Trophoblast cell (in vitro differentiated cells and primary cell): Measurements from ENCODE around the gene TMEM91.

Source experiments
- DNase-seq, 2 donors: peaks; one replicate each; pipeline ENCODE4 v3.0.0-alpha.2; 2016
- H2AFZ ChIP-seq: 2 replicates; pipeline ENCODE4 v1.6.1; 2013; ENCODE audit warnings: low read length, moderate library complexity, mild to moderate bottlenecking; ENCODE audit not compliant: insufficient read depth, poor library complexity
- H2AK5ac ChIP-seq: 2 replicates; pipeline ENCODE4 v1.6.1; 2013; ENCODE audit warnings: mild to moderate bottlenecking, low read length
- H2BK120ac ChIP-seq: 2 replicates; pipeline ENCODE4 v1.6.1; 2013; ENCODE audit warnings: low read length, mild to moderate bottlenecking, moderate library complexity; ENCODE audit not compliant: insufficient read depth, poor library complexity
- H2BK12ac ChIP-seq: 2 replicates; pipeline ENCODE4 v1.6.1; 2013; ENCODE audit warnings: mild to moderate bottlenecking, low read length, moderate library complexity
- H2BK5ac ChIP-seq: 2 replicates; pipeline ENCODE4 v1.6.1; 2013; ENCODE audit warnings: low read length, low read depth, moderate library complexity, mild to moderate bottlenecking; ENCODE audit not compliant: poor library complexity
- H3K14ac ChIP-seq: 2 replicates; pipeline ENCODE4 v1.6.1; 2013; ENCODE audit warnings: mild to moderate bottlenecking, low read length
- H3K18ac ChIP-seq: 2 replicates; pipeline ENCODE4 v1.6.1; 2013; ENCODE audit warnings: mild to moderate bottlenecking, low read length
- H3K23ac ChIP-seq: 2 replicates; pipeline ENCODE4 v1.6.1; 2013; ENCODE audit warnings: low read length
- H3K27ac ChIP-seq: 2 replicates; pipeline ENCODE4 v1.5.1; 2013; ENCODE audit warnings: low read depth, mild to moderate bottlenecking, inconsistent platforms, low read length, moderate library complexity
- H3K27me3 ChIP-seq: 2 replicates; pipeline ENCODE4 v1.6.1; 2013; ENCODE audit warnings: inconsistent platforms, mild to moderate bottlenecking, low read length, moderate library complexity; ENCODE audit not compliant: insufficient read depth
- H3K36me3 ChIP-seq, 2 experiments: 1 replicate in 1 of 2; 2 replicates in 1 of 2; pipeline ENCODE4 v1.6.1; 2013; ENCODE audit warnings: low read length in 2 of 2, mild to moderate bottlenecking in 2 of 2, moderate library complexity in 1 of 2; ENCODE audit not compliant: insufficient read depth in 2 of 2, control insufficient read depth in 1 of 2
- H3K4ac ChIP-seq: 2 replicates; pipeline ENCODE4 v1.6.1; 2013; ENCODE audit warnings: low read depth, mild to moderate bottlenecking, low read length, moderate library complexity
- H3K4me1 ChIP-seq, 2 experiments: 1 replicate in 1 of 2; 2 replicates in 1 of 2; pipeline ENCODE4 v1.6.1; 2013; ENCODE audit warnings: low read length in 2 of 2, mild to moderate bottlenecking in 2 of 2, moderate library complexity in 1 of 2; ENCODE audit not compliant: insufficient read depth in 2 of 2, control insufficient read depth in 1 of 2
- H3K4me2 ChIP-seq: 2 replicates; pipeline ENCODE4 v1.6.1; 2013; ENCODE audit warnings: inconsistent platforms, mild to moderate bottlenecking, low read length, moderate library complexity
- H3K4me3 ChIP-seq: 2 replicates; pipeline ENCODE4 v1.5.1; 2013; ENCODE audit warnings: mild to moderate bottlenecking, low read depth, low read length, inconsistent platforms
- H3K79me1 ChIP-seq: one replicate; pipeline ENCODE4 v1.6.1; 2013; ENCODE audit warnings: low read length
- H3K79me2 ChIP-seq: 2 replicates; pipeline ENCODE4 v1.6.1; 2013; ENCODE audit warnings: low read length, mild to moderate bottlenecking; ENCODE audit not compliant: control insufficient read depth, insufficient read depth, poor library complexity
- H3K9ac ChIP-seq: 2 replicates; pipeline ENCODE4 v1.6.1; 2013; ENCODE audit warnings: mild to moderate bottlenecking, low read length
- H3K9me3 ChIP-seq: 2 replicates; pipeline ENCODE4 v1.6.1; 2013; ENCODE audit warnings: low read depth, mild to moderate bottlenecking, control low read depth, inconsistent platforms, low read length; ENCODE audit not compliant: insufficient read depth
- H4K12ac ChIP-seq: 2 replicates; pipeline ENCODE4 v1.6.1; 2013; ENCODE audit warnings: low read depth, mild to moderate bottlenecking, low read length, moderate library complexity
- H4K8ac ChIP-seq: 2 replicates; pipeline ENCODE4 v1.6.1; 2013; ENCODE audit warnings: low read depth, mild to moderate bottlenecking, low read length, moderate library complexity
- H4K91ac ChIP-seq: one replicate; pipeline ENCODE4 v1.6.1; 2013; ENCODE audit warnings: low read depth, mild to moderate bottlenecking, low read length, moderate library complexity
- WGBS: extraction: QIAGEN DNeasy Blood & Tissue Kit; methylation state at CpG from one replicate; pipeline ENCODE4 v1.1.7; 2013; ENCODE audit warnings: missing lambda C conversion rate; ENCODE audit not compliant: insufficient read length, insufficient coverage; ENCODE audit errors: extremely low coverage; 5-methylcytosine and 5-hydroxymethylcytosine counted together

Gene TMEM91

DNA sequence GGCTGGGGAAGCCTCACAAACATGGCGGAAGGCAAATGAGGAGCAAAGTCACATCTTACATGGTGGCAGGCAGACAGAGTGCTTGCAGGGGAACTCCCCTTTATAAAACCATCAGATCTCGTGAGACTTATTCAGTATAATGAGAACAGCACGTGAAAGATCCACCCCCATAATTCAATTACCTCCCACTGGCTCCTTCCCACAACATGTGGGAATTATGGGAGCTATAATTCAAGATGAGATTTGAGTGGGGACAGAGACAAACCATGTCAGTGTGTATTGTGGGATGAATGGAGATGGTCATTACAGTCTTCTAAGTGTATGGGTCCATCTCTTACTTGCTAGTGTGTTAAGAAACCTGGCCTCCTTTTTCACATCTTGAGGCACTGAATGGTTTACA is 25.7 kb downstream of the TMEM91 start:
- Histone ChIP-seq H3K27me3 (no peaks in the 10 kb centered on the region), H2AK5ac (no peak overlapping the region), H3K18ac (no peak overlapping the region), H2BK5ac (no peak overlapping the region), H3K4me1 (peaks cover 3% of the 10 kb centered on the region in 2 experiments), H2BK12ac (no peak overlapping the region), H3K79me1 (peaks cover 4% of the 10 kb centered on the region), H3K79me2 (peaks cover 5% of the 10 kb centered on the region), H3K27ac (no peak overlapping the region), H3K9me3 (no peaks in the 10 kb centered on the region), H4K8ac (no peak overlapping the region), H3K14ac (no peak overlapping the region), H3K23ac (no peak overlapping the region), H2BK120ac (no peak overlapping the region), H3K4me3 (no peak overlapping the region), H4K91ac (no peak overlapping the region), H3K4ac (no peak overlapping the region), H3K9ac (no peak overlapping the region), H4K12ac (no peak overlapping the region), H3K36me3 (no peaks in the 10 kb centered on the region), H3K4me2 (no peak overlapping the region), H2AFZ (no peak overlapping the region)
- no CpG with 5 or more reads among the region's 3 CpGs for WGBS
- DNase-seq: no peak

DNA sequence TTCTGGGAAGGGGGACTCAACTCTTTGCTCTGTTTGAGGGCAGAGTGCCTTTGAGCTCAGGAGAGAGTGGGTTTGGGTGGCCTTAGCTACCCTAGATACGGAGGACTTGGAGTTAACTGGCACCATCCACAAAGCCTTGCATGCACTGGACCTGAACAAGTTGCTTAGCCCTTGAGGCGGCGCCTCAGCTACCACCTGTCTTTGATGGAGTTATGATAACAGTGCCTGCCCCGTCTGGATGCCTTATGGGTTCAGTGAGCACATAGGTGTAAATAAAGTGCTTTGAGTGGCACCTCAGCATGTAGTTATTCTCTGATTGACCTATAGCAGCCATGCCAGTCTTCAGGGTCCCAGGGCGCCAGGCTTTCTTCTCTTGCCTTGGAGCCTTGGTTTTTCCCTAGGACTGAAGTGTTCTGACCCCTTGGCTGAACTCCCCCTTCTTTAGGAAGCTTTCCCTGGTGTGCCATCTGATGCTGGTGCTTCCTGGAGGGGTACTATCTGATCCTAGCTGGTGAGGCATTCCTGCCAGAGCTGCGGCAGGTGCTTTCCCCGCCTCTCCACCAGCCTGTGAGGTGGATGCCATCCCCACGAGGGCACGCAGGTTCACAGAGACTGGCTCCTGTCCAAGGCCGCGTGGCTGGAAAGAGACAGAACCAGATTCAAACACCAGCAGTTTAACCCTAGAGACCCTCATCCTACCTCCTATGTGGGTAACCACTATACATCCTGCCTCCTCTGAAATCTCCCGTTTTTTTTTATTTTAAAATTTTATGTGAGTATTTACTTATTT is 27.0 kb downstream of the TMEM91 start:
- Histone ChIP-seq H3K23ac (no peak overlapping the region), H3K9ac (no peak overlapping the region), H3K14ac (no peak overlapping the region), H4K91ac (no peak overlapping the region), H3K18ac (no peak overlapping the region), H3K79me2 (no peaks in the 10 kb centered on the region), H3K79me1 (no peaks in the 10 kb centered on the region), H4K8ac (no peak overlapping the region), H3K4me3 (no peak overlapping the region), H3K9me3 (no peaks in the 10 kb centered on the region), H2BK5ac (no peak overlapping the region), H2AFZ (no peak overlapping the region), H3K4me2 (no peak overlapping the region), H4K12ac (no peak overlapping the region), H3K36me3 (no peaks in the 10 kb centered on the region), H2BK120ac (no peak overlapping the region), H3K4me1 (peaks cover 3% of the 10 kb centered on the region in 2 experiments), H3K27ac (no peak overlapping the region), H2AK5ac (no peak overlapping the region), H3K27me3 (no peaks in the 10 kb centered on the region), H3K4ac (no peak overlapping the region), H2BK12ac (no peak overlapping the region)
- DNase-seq: no peak
- no CpG with 5 or more reads among the region's 12 CpGs for WGBS

DNA sequence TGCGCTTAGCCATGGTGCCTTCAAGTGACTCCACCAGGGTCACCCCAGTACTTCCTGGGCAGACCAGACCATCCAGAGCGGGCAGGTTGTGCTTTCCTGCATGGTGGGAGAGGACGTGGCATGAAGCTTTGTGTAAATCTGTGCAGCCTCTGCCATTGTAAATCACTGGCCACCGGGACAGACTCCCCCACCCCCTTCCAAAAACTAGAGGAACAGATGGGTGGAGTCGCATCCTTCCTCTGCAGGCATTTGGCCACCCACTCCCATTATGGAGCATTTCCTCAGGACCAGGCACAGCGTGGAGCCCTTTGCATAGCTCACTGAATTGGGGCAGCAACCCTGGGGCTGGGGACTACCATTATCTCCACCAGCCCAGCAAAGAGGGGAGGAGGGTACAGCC is 29.4 kb downstream of the TMEM91 start:
- H3K79me1 ChIP-seq: no peaks in the 10 kb centered on the region
- no peak for DNase-seq
- H2AFZ ChIP-seq: no peak overlapping the region
- no peaks in the 10 kb centered on the region for H3K79me2 ChIP-seq
- no peak overlapping the region for H3K18ac ChIP-seq
- no peak overlapping the region for H4K12ac ChIP-seq
- H3K4me1 ChIP-seq: peaks cover 5 to 8% of the 10 kb centered on the region in 2 experiments
- no peak overlapping the region for H2AK5ac ChIP-seq
- no peaks in the 10 kb centered on the region for H3K36me3 ChIP-seq
- H3K27me3 ChIP-seq: no peaks in the 10 kb centered on the region
- no peak overlapping the region for H2BK120ac ChIP-seq
- H3K27ac ChIP-seq: no peak overlapping the region
- no peak overlapping the region for H3K14ac ChIP-seq
- no peak overlapping the region for H3K9ac ChIP-seq
- no peak overlapping the region for H4K91ac ChIP-seq
- no peak overlapping the region for H2BK12ac ChIP-seq
- no peaks in the 10 kb centered on the region for H3K9me3 ChIP-seq
- H2BK5ac ChIP-seq: no peak overlapping the region
- H3K4me3 ChIP-seq: no peak overlapping the region
- WGBS: no CpG with 5 or more reads among the region's 6 CpGs
- H3K4ac ChIP-seq: no peak overlapping the region
- H3K23ac ChIP-seq: no peak overlapping the region
- no peak overlapping the region for H4K8ac ChIP-seq
- no peak overlapping the region for H3K4me2 ChIP-seq

DNA sequence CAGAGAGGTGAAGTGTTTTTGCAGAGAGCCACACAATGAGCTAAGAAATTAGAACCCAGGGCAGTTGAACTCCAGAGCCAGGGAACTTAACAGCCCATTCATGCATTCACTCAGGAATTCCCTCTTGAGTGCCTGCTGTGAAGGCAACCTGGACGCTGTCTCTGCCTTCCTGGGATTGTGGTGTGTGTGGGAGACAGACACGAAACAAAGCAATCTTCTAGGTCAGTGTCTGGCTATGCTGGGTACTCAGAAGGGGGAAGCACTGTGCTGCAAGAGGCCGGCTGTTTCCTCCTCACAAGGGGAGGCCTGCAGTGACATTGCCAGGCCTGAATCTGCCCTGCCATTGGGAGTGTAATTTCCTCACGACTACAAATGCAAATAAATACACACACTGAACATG is 30.9 kb downstream of the TMEM91 start:
- Histone ChIP-seq H3K4me3 (no peak overlapping the region), H4K8ac (no peak overlapping the region), H2AFZ (no peak overlapping the region), H3K27ac (peak overlapping the region; percentile 38), H4K91ac (no peak overlapping the region), H2BK5ac (no peak overlapping the region), H3K27me3 (no peaks in the 10 kb centered on the region), H2BK120ac (no peak overlapping the region), H3K79me1 (no peaks in the 10 kb centered on the region), H3K9me3 (no peaks in the 10 kb centered on the region), H3K18ac (no peak overlapping the region), H3K14ac (no peak overlapping the region), H3K79me2 (no peaks in the 10 kb centered on the region), H2AK5ac (no peak overlapping the region), H3K23ac (no peak overlapping the region), H4K12ac (no peak overlapping the region), H3K4me1 (peaks cover 5 to 8% of the 10 kb centered on the region in 2 experiments), H2BK12ac (no peak overlapping the region), H3K9ac (no peak overlapping the region), H3K36me3 (no peaks in the 10 kb centered on the region), H3K4me2 (no peak overlapping the region), H3K4ac (no peak overlapping the region)
- no CpG with 5 or more reads among the region's 4 CpGs for WGBS
- DNase-seq: no peak
